GM23338 (cell line): ENCODE measurements around the gene ASTL.

Experiments
- CTCF ChIP-seq, 2 experiments: fragments of 200-600 bp in 1 of 2; sonication (generic) in 1 of 2; conservative IDR thresholded peaks; 2 replicates each; pipeline versions ENCODE4 v1.5.1 to v1.6.1; 2016 to 2017; ENCODE audit warnings: antibody characterized with exemption in 2 of 2, low read depth in 2 of 2, mild to moderate bottlenecking in 2 of 2, moderate library complexity in 1 of 2
- EZH2 ChIP-seq: fragments of 200-600 bp; sonication (generic); IDR thresholded peaks from one replicate; pipeline ENCODE4 v1.8.0; 2017; ENCODE audit warnings: antibody characterized with exemption, mild to moderate bottlenecking, low read depth; ENCODE audit not compliant: unreplicated experiment

GRCh38 chr2:96176661-96177060 is 38.4 kb upstream of the ASTL start:
- TF ChIP-seq CTCF (conservative IDR thresholded peaks at IDR 0.05; ENCODE audit: low read depth in 2 of 2), result no peak
- TF ChIP-seq EZH2, result no peak
